Left lung (tissue), 10 donors: Measurements from ENCODE around the gene HEXD. TPM values are rescaled to one million over a fixed set of nuclear protein-coding genes. Genes with fewer than 3 reads are reported as not detected.

Experiments
- ATAC-seq: fragments of 200-7000 bp; cut with Tn5 transposase; one replicate; pipeline ENCODE4 v1.9.1; 2020; ENCODE audit warnings: moderate library complexity
- DNase-seq, 4 donors: peaks; one replicate each; pipeline ENCODE4 v3.0.0-alpha.2; 2013 to 2020
- H3K27ac ChIP-seq, 2 donors: fragments of 200-600 bp; sonication (generic) in 1 of 2; one replicate each; pipeline versions ENCODE4 v1.5.0 to v1.8.0; 2020 to 2021
- H3K27me3 ChIP-seq, 2 donors: fragments of 200-600 bp; sonication (generic) in 1 of 2; one replicate each; pipeline versions ENCODE4 v1.5.0 to v1.8.0; 2020 to 2021
- H3K36me3 ChIP-seq, 2 donors: fragments of 200-600 bp; sonication (generic) in 1 of 2; one replicate each; pipeline versions ENCODE4 v1.5.0 to v1.8.0; 2020 to 2021
- H3K4me1 ChIP-seq, 2 donors: fragments of 200-600 bp; one replicate each; pipeline ENCODE4 v1.8.0; 2021
- H3K4me3 ChIP-seq, 2 donors: fragments of 200-600 bp; sonication (generic) in 1 of 2; one replicate each; pipeline versions ENCODE4 v1.5.0 to v1.8.0; 2020 to 2021; ENCODE audit warnings: mild to moderate bottlenecking in 1 of 2
- H3K9me3 ChIP-seq, 2 donors: fragments of 200-600 bp; sonication (generic) in 1 of 2; one replicate each; pipeline versions ENCODE4 v1.5.0 to v1.8.0; 2020 to 2021
- CTCF ChIP-seq, 2 donors: fragments of 200-600 bp; sonication (generic) in 1 of 2; IDR thresholded peaks; one replicate each; pipeline versions ENCODE4 v1.5.0 to v1.8.0; 2021; ENCODE audit warnings: antibody characterized with exemption in 2 of 2
- intact Hi-C, 2 donors: fragments of 100-400 bp; cut with DNase I; formaldehyde crosslinking; loops; one replicate each; pipeline versions ENCODE4 v1.11.2 to v1.14.2; 2022
- polyA plus RNA-seq, 6 donors: library from polyadenylated mRNA; unstranded; fragments of 120-200 nt; gene quantifications; one replicate each; pipeline ENCODE4 v1.2.1, GENCODE V29; 2013; ENCODE audit not compliant: insufficient read length in 6 of 6
- total RNA-seq, 2 donors: library from RNA; stranded (reverse); fragmentation: NEBNext Ultra II Directional; extraction: Animal tissue kit (Norgen Biotek cat#: 25700); gene quantifications; one replicate each; pipeline ENCODE4 v1.2.1, GENCODE V29; 2021
- donor health status: DM: no; HTN: yes; CAD: no.
- donor health status: DM: no; HTN: no; CAD: no.

HEXD gene
- total and polyA plus RNA-seq, 8 donors = 28.6 to 48.3 (median 38.4) TPM

- Histone ChIP-seq H3K27ac (no peak overlapping the region), H3K4me1 (peaks cover 0 to 10% of the 10 kb centered on the region in 2 donors), H3K4me3 (no peak overlapping the region), H3K9me3 (no peaks in the 10 kb centered on the region), H3K36me3 (no peaks in the 10 kb centered on the region), H3K27me3 (peaks cover 7 to 87% of the 10 kb centered on the region in 2 donors)
- intact Hi-C loops = no loop called here
- ATAC-seq (no peak), DNase-seq (peak in 1 of 4 donors; percentile 31)
- no peak for TF ChIP-seq CTCF (IDR thresholded peaks at IDR 0.05)
These were observed 34.0 kb upstream of the HEXD start for GRCh38 chr17:82384051-82384729.

GRCh38 chr17:82384730-82385481 lies 33.2 kb upstream of the HEXD start:
- DNase-seq (peak in 2 of 4 donors; percentile 40 to 82), ATAC-seq (peak; percentile 67)
- intact Hi-C loops = no loop called here
- TF ChIP-seq CTCF (IDR thresholded peaks at IDR 0.05) = no peak
- no peaks in the 10 kb centered on the region for H3K9me3 ChIP-seq
- no peaks in the 10 kb centered on the region for H3K36me3 ChIP-seq
- peaks cover 0 to 10% of the 10 kb centered on the region in 2 donors for H3K4me1 ChIP-seq
- peaks cover 7 to 80% of the 10 kb centered on the region in 2 donors for H3K27me3 ChIP-seq
- no peak overlapping the region for H3K4me3 ChIP-seq
- no peak overlapping the region for H3K27ac ChIP-seq

GRCh38 chr17:82385559-82386254 lies 32.4 kb upstream of the HEXD start:
- H3K27me3 ChIP-seq = peaks cover 7 to 72% of the 10 kb centered on the region in 2 donors
- intact Hi-C loops = no loop called here
- no peak overlapping the region for H3K4me3 ChIP-seq
- ATAC-seq (no peak), DNase-seq (peak in 2 of 4 donors; percentile 44 to 66)
- H3K36me3 ChIP-seq = no peaks in the 10 kb centered on the region
- H3K4me1 ChIP-seq = peaks cover 0 to 10% of the 10 kb centered on the region in 2 donors
- no peaks in the 10 kb centered on the region for H3K9me3 ChIP-seq
- no peak overlapping the region for H3K27ac ChIP-seq
- TF ChIP-seq CTCF (IDR thresholded peaks at IDR 0.05) = no peak

GRCh38 chr17:82386255-82386831 lies 31.8 kb upstream of the HEXD start:
- Histone ChIP-seq H3K27ac (no peak overlapping the region), H3K9me3 (no peaks in the 10 kb centered on the region), H3K4me1 (peaks cover 0 to 10% of the 10 kb centered on the region in 2 donors), H3K4me3 (no peak overlapping the region), H3K36me3 (peaks cover 0 to 4% of the 10 kb centered on the region in 2 donors), H3K27me3 (peaks cover 7 to 66% of the 10 kb centered on the region in 2 donors)
- ATAC-seq (no peak), DNase-seq (peak in 1 of 4 donors; percentile 37)
- intact Hi-C loops = no loop called here
- TF ChIP-seq CTCF (IDR thresholded peaks at IDR 0.05) = no peak
